Adrenal gland (tissue), 12 donors: ENCODE results near the gene SNCB. TPM values are rescaled to one million over a fixed set of nuclear protein-coding genes. Genes with fewer than 3 reads are reported as not detected.

ENCODE experiments used
- DNase-seq, 7 donors: peaks; one replicate each; pipeline ENCODE4 v3.0.0-alpha.2; 2019 to 2020
- H3K27ac ChIP-seq, 5 donors: fragments of 200-600 bp; sonication (generic) in 4 of 5; 1 replicate in 3 of 5; 2 replicates in 2 of 5; pipeline versions ENCODE4 v1.5.1 to v1.8.0; 2016 to 2020; ENCODE audit warnings: mild to moderate bottlenecking in 1 of 5
- H3K27me3 ChIP-seq: fragments of 200-600 bp; 2 replicates; pipeline ENCODE4 v1.8.0; 2021
- H3K36me3 ChIP-seq, 2 donors: fragments of 200-600 bp; replicated peaks in 1 of 2; 1 replicate in 1 of 2; 2 replicates in 1 of 2; pipeline versions ENCODE4 v1.5.1 to v1.8.0; 2018 to 2022
- H3K4me1 ChIP-seq, 2 donors: fragments of 200-600 bp; replicated peaks in 1 of 2; 1 replicate in 1 of 2; 2 replicates in 1 of 2; pipeline versions ENCODE4 v1.5.1 to v1.8.0; 2018 to 2021
- H3K4me3 ChIP-seq, 4 donors: fragments of 200-600 bp; sonication (generic) in 3 of 4; one replicate each; pipeline ENCODE4 v1.5.1; 2016 to 2018
- H3K9me3 ChIP-seq, 3 donors: fragments of 200-600 bp; sonication (generic) in 1 of 3; replicated peaks in 1 of 3; 1 replicate in 2 of 3; 2 replicates in 1 of 3; pipeline versions ENCODE4 v1.5.1 to v1.8.0; 2016 to 2021
- CTCF ChIP-seq, 6 experiments: fragments of 450-650 bp in 4 of 6; fragments of 200-600 bp in 2 of 6; sonication (generic) in 1 of 6; IDR thresholded peaks; 1 replicate in 5 of 6; 2 replicates in 1 of 6; pipeline versions ENCODE4 v1.5.1 to v1.8.0; 2016 to 2021; ENCODE audit warnings: antibody characterized with exemption in 6 of 6, mild to moderate bottlenecking in 2 of 6, moderate library complexity in 1 of 6
- POLR2A ChIP-seq, 2 donors: fragments of 450-650 bp; IDR thresholded peaks; one replicate each; pipeline ENCODE4 v1.6.1; 2017; ENCODE audit warnings: antibody characterized with exemption in 2 of 2, mild to moderate bottlenecking in 2 of 2, moderate library complexity in 1 of 2
- WGBS, 4 donors: extraction: QIAGEN DNeasy Blood & Tissue Kit in 2 of 4; methylation state at CpG; one replicate each; pipeline versions ENCODE4 v1.1.5 to v1.1.7; 2013 to 2017; 5-methylcytosine and 5-hydroxymethylcytosine counted together
- intact Hi-C, 2 donors: fragments of 100-400 bp; cut with DNase I; formaldehyde crosslinking; loops; one replicate each; pipeline versions ENCODE4 v1.14.1 to v1.15.0; 2022 to 2023
- polyA plus RNA-seq, 3 donors: library from polyadenylated mRNA; stranded (reverse); fragments of 200-250 nt in 2 of 3; fragments of 350-450 nt in 1 of 3; fragmentation: Illumina TruSeq in 1 of 3; extraction: RNeasy Lipid Tissue Mini Kit (QIAGEN cat#74804) in 1 of 3; gene quantifications; one replicate each; pipeline ENCODE4 v1.2.3, GENCODE V29; 2013 to 2014
- total RNA-seq, 9 donors: library from RNA; depleted of rRNA in 4 of 9; stranded (reverse); fragments of >200 nt in 4 of 9; fragments of 120-200 nt in 1 of 9; fragmentation: NEBNext Ultra II Directional in 1 of 9; extraction: Animal tissue kit (Norgen Biotek cat#: 25700) in 1 of 9; gene quantifications; one replicate each; pipeline versions ENCODE4 v1.1.0 to v1.2.4, GENCODE V29; 2013 to 2023
- donor health status: healthy with polysubstance abuse.
- donor health status: Bipolar disorder and iron deficiency.
- donor health status: DM: yes; HTN: yes; CAD: no.
- donor health status: DM: no; HTN: no; CAD: no.
- donor health status: DM: no; HTN: no; CAD: no.
- donor health status: DM: yes; HTN: yes; CAD: no.

Gene SNCB
- total and polyA plus RNA-seq, 12 donors, result 0.19 to 8.6 (median 1.5) TPM; not detected in 4

GRCh38 chr5:176644878-176645670 is 14.7 kb upstream of the SNCB start:
- peaks cover 15 to 26% of the 10 kb centered on the region in 2 donors for H3K4me1 ChIP-seq
- 93 to 96% (median 95%) methylated on average over 17 to 22 of the region's 22 CpGs for WGBS, 4 donors
- no peaks in the 10 kb centered on the region for H3K9me3 ChIP-seq
- H3K27me3 ChIP-seq, result no peaks in the 10 kb centered on the region
- no peak overlapping the region for H3K4me3 ChIP-seq
- intact Hi-C loops, result no loop called here
- TF ChIP-seq POLR2A (IDR thresholded peaks at IDR 0.05), result no peak
- no peak for TF ChIP-seq CTCF (IDR thresholded peaks at IDR 0.05)
- no peak for DNase-seq
- H3K36me3 ChIP-seq, result no peaks in the 10 kb centered on the region
- no peak overlapping the region for H3K27ac ChIP-seq

- peaks cover 15 to 25% of the 10 kb centered on the region in 2 donors for H3K4me1 ChIP-seq
- H3K36me3 ChIP-seq, result no peaks in the 10 kb centered on the region
- no peaks in the 10 kb centered on the region for H3K27me3 ChIP-seq
- H3K27ac ChIP-seq, result no peak overlapping the region
- TF ChIP-seq POLR2A (IDR thresholded peaks at IDR 0.05) (no peak), CTCF (IDR thresholded peaks at IDR 0.05) (no peak)
- H3K9me3 ChIP-seq, result no peaks in the 10 kb centered on the region
- no peak overlapping the region for H3K4me3 ChIP-seq
- DNase-seq, result no peak
- intact Hi-C loops, result no loop called here
- 79 to 82% (median 80%) methylated on average over 7 to 9 of the region's 9 CpGs for WGBS, 4 donors
Observed at GRCh38 chr5:176644294-176644693, 14.0 kb upstream of the SNCB start.

GRCh38 chr5:176643491-176644219 is 13.3 kb upstream of the SNCB start:
- no peaks in the 10 kb centered on the region for H3K9me3 ChIP-seq
- no peak for TF ChIP-seq POLR2A (IDR thresholded peaks at IDR 0.05)
- TF ChIP-seq CTCF (IDR thresholded peaks at IDR 0.05), result no peak
- no peak overlapping the region for H3K4me3 ChIP-seq
- WGBS, 4 donors, result 67 to 88% (median 79%) methylated on average over 1 to 11 of the region's 11 CpGs
- H3K27me3 ChIP-seq, result no peaks in the 10 kb centered on the region
- no peak overlapping the region for H3K27ac ChIP-seq
- H3K4me1 ChIP-seq, result peaks cover 10 to 21% of the 10 kb centered on the region in 2 donors
- H3K36me3 ChIP-seq, result no peaks in the 10 kb centered on the region
- intact Hi-C loops, result no loop called here
- no peak for DNase-seq

- intact Hi-C loops, result no loop called here
- Histone ChIP-seq H3K36me3 (no peaks in the 10 kb centered on the region), H3K4me3 (no peak overlapping the region), H3K4me1 (peaks cover 4 to 13% of the 10 kb centered on the region in 2 donors), H3K9me3 (no peaks in the 10 kb centered on the region), H3K27me3 (no peaks in the 10 kb centered on the region), H3K27ac (no peak overlapping the region)
- TF ChIP-seq POLR2A (IDR thresholded peaks at IDR 0.05) (no peak), CTCF (IDR thresholded peaks at IDR 0.05) (no peak)
- 34 to 43% (median 40%) methylated on average over 5 to 15 of the region's 15 CpGs for WGBS, 4 donors
- DNase-seq, result peak in 5 of 7 donors; percentile 60 to 67 (median 65)
Observed at GRCh38 chr5:176642675-176643490, 12.5 kb upstream of the SNCB start.
